Measurements from ENCODE around the gene CCDC167. TPM values are rescaled to one million over a fixed set of nuclear protein-coding genes. Genes with fewer than 3 reads are reported as not detected.

Gene CCDC167
- total RNA-seq, 4 donors from 2014 or later, result 9.4 to 50.7 (median 25.8) TPM

- WGBS, 2 donors, result 74 to 77% methylated on average over 9 of the region's 9 CpGs
Observed at GRCh38 chr6:37546141-37546871, 46.6 kb upstream of the CCDC167 start.

GRCh38 chr6:37544530-37544929, 44.8 kb upstream of the CCDC167 start:
- Histone ChIP-seq H3K4me3 (no peak overlapping the region), H3K27me3 (no peaks in the 10 kb centered on the region), H3K36me3 (no peaks in the 10 kb centered on the region), H3K27ac (no peak overlapping the region), H3K9me3 (no peaks in the 10 kb centered on the region), H3K4me1 (peaks cover 0 to 4% (median 0%) of the 10 kb centered on the region in 4 donors)
- DNase-seq (ENCODE audit: low spot score in 2 of 2), result no peak
- 79 to 84% methylated on average over 5 of the region's 5 CpGs for WGBS, 2 donors
- TF ChIP-seq POLR2A (IDR thresholded peaks at IDR 0.05) (no peak), CTCF (IDR thresholded peaks at IDR 0.05) (no peak), EP300 (IDR thresholded peaks at IDR 0.05) (no peak)

More at GRCh38 chr6:37546141-37546871, 46.6 kb upstream of the CCDC167 start:
- H3K4me1 ChIP-seq, result peaks cover 0 to 4% (median 0%) of the 10 kb centered on the region in 4 donors
- TF ChIP-seq POLR2A (IDR thresholded peaks at IDR 0.05) (no peak), EP300 (IDR thresholded peaks at IDR 0.05) (no peak), CTCF (IDR thresholded peaks at IDR 0.05) (no peak)
- no peaks in the 10 kb centered on the region for H3K36me3 ChIP-seq
- no peaks in the 10 kb centered on the region for H3K27me3 ChIP-seq
- H3K9me3 ChIP-seq, result no peaks in the 10 kb centered on the region
- H3K27ac ChIP-seq, result no peak overlapping the region
- DNase-seq (ENCODE audit: low spot score in 2 of 2), result no peak
- no peak overlapping the region for H3K4me3 ChIP-seq

- TF ChIP-seq POLR2A (IDR thresholded peaks at IDR 0.05) (no peak), EP300 (IDR thresholded peaks at IDR 0.05) (no peak), CTCF (IDR thresholded peaks at IDR 0.05) (no peak)
- no peak for DNase-seq (ENCODE audit: low spot score in 2 of 2)
- Histone ChIP-seq H3K4me1 (peaks cover 0 to 4% (median 0%) of the 10 kb centered on the region in 4 donors), H3K27me3 (no peaks in the 10 kb centered on the region), H3K4me3 (no peak overlapping the region), H3K36me3 (no peaks in the 10 kb centered on the region), H3K9me3 (no peaks in the 10 kb centered on the region), H3K27ac (no peak overlapping the region)
- 73 to 80% methylated on average over 4 of the region's 4 CpGs for WGBS, 2 donors
Observed at GRCh38 chr6:37543361-37543760, 43.7 kb upstream of the CCDC167 start.

GRCh38 chr6:37541346-37541745, 41.7 kb upstream of the CCDC167 start:
- TF ChIP-seq CTCF (IDR thresholded peaks at IDR 0.05), result no peak
- no peak for TF ChIP-seq EP300 (IDR thresholded peaks at IDR 0.05)
- Histone ChIP-seq H3K27me3 (peaks cover 0 to 17% of the 10 kb centered on the region in 2 donors), H3K4me3 (no peak overlapping the region), H3K4me1 (peaks cover 0 to 5% (median 2%) of the 10 kb centered on the region in 4 donors), H3K36me3 (no peaks in the 10 kb centered on the region), H3K27ac (no peak overlapping the region), H3K9me3 (no peaks in the 10 kb centered on the region)
- WGBS, 2 donors, result 93 to 95% methylated on average over 4 of the region's 4 CpGs
- no peak for DNase-seq (ENCODE audit: low spot score in 2 of 2)

GRCh38 chr6:37540390-37540789, 40.7 kb upstream of the CCDC167 start:
- Histone ChIP-seq H3K4me3 (no peak overlapping the region), H3K4me1 (peaks cover 0 to 15% (median 8%) of the 10 kb centered on the region in 4 donors), H3K27ac (no peak overlapping the region), H3K9me3 (no peaks in the 10 kb centered on the region), H3K27me3 (peaks cover 0 to 27% of the 10 kb centered on the region in 2 donors), H3K36me3 (no peaks in the 10 kb centered on the region)
- DNase-seq (ENCODE audit: low spot score in 2 of 2), result no peak
- 55 to 57% methylated on average over 4 of the region's 4 CpGs for WGBS, 2 donors
- TF ChIP-seq POLR2A (IDR thresholded peaks at IDR 0.05), result no peak
- no peak for TF ChIP-seq CTCF (IDR thresholded peaks at IDR 0.05)
- no peak for TF ChIP-seq EP300 (IDR thresholded peaks at IDR 0.05)
